Measurements from ENCODE around the gene FADD. TPM values are rescaled to one million over a fixed set of nuclear protein-coding genes. Genes with fewer than 3 reads are reported as not detected.

The FADD gene
- total RNA-seq, 4 donors from 2014 or later, result 20.9 to 26.5 (median 23.5) TPM

DNA sequence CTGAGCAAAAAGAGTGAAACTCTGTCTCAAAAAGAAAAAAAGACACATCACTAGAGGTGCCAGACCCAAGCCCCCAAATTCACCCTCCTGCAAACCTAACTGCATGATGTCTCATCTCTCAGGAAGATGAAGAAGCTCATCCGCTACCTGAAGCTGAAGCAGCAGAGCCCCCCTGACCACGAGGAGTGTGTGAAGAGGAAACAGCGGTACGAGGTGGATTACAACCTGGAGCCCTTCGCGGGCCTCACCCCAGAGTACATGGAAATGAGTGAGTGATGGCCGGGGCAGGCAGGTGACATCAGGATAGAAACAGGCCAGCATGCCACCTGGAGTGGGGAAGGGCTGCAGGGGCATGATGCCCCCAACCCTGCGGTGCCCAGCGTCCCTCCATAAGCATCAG is 36.0 kb upstream of the FADD start:
- TF ChIP-seq POLR2A (IDR thresholded peaks at IDR 0.05), result no peak
- TF ChIP-seq, protein P1, sequence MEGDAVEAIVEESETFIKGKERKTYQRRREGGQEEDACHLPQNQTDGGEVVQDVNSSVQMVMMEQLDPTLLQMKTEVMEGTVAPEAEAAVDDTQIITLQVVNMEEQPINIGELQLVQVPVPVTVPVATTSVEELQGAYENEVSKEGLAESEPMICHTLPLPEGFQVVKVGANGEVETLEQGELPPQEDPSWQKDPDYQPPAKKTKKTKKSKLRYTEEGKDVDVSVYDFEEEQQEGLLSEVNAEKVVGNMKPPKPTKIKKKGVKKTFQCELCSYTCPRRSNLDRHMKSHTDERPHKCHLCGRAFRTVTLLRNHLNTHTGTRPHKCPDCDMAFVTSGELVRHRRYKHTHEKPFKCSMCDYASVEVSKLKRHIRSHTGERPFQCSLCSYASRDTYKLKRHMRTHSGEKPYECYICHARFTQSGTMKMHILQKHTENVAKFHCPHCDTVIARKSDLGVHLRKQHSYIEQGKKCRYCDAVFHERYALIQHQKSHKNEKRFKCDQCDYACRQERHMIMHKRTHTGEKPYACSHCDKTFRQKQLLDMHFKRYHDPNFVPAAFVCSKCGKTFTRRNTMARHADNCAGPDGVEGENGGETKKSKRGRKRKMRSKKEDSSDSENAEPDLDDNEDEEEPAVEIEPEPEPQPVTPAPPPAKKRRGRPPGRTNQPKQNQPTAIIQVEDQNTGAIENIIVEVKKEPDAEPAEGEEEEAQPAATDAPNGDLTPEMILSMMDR (IDR thresholded peaks at IDR 0.05), result no peak
- H3K4me1 ChIP-seq, result no peaks in the 10 kb centered on the region
- no peaks in the 10 kb centered on the region for H3K9me3 ChIP-seq
- H3K27ac ChIP-seq, result no peak overlapping the region
- DNase-seq, result no peak
- no peaks in the 10 kb centered on the region for H3K36me3 ChIP-seq
- no peak overlapping the region for H3K4me3 ChIP-seq
- H3K27me3 ChIP-seq, result peaks cover 0 to 20% (median 0%) of the 10 kb centered on the region in 4 donors
- intact Hi-C loops (cut with DNase I), result no loop called here
- 76 to 81% methylated on average over 8 to 9 of the region's 9 CpGs for WGBS, 2 donors

DNA sequence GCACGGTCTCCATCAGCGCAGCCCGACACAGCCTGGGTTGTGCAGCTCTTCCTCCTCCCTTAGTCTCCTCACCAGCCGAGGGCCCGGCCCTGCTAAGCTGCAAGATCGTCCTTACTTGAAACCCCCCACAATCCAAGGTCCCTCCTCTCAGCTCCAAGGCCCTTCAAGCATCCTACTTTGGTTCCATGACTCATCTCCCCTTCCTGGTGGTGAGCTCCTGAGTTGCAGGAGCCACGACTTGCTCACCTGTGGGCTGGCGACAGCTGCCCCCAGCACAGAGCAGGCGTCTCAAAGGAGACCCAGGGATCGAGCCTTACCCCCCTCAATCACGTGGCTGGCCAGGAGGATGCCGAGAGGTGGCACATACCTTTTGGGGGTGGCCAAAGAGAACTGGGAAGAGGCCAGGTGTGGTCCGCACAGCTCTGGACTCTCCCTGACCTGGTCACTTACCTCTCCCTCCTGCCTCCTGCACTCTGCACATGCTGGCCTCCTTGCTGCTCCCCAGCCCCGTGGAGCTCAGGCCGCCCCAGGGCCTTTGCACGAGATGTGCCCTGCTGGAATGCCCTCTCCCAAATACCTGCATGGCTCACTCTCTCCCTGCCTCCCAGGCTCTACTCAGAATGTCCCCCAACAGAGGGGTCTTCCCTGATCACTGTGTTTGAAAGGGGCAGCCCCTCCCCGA is 35.2 kb upstream of the FADD start:
- Histone ChIP-seq H3K4me3 (no peak overlapping the region), H3K27ac (no peak overlapping the region), H3K36me3 (no peaks in the 10 kb centered on the region), H3K9me3 (no peaks in the 10 kb centered on the region), H3K27me3 (peaks cover 0 to 14% (median 0%) of the 10 kb centered on the region in 4 donors), H3K4me1 (no peaks in the 10 kb centered on the region)
- intact Hi-C loops (cut with DNase I), result no loop called here
- TF ChIP-seq, protein P1 (IDR thresholded peaks at IDR 0.05), result peak in 1 of 6 experiments; percentile 18
- no peak for TF ChIP-seq POLR2A (IDR thresholded peaks at IDR 0.05)
- 85 to 96% methylated on average over 5 to 6 of the region's 17 CpGs for WGBS, 2 donors
- DNase-seq, result no peak

DNA sequence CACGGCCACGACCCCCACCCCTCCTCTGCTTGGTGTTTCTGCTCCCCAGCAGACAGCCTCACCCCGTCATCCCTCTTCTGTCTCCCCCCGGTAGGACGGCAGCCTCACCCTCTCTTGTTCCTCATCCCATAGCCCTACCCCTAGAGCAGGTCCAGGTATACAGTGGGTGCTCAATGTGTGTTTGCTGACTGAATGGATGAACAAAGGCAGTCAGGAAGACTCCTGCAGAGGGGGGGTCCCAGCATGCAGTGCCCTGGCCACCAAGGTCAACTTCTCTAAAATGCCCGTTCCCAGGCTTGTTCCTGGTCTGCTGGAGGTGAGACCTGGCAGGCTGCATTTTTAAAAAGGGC is 34.7 kb upstream of the FADD start:
- intact Hi-C loops (cut with DNase I), result no loop called here
- Histone ChIP-seq H3K27me3 (peaks cover 0 to 13% (median 0%) of the 10 kb centered on the region in 4 donors), H3K4me3 (no peak overlapping the region), H3K36me3 (no peaks in the 10 kb centered on the region), H3K4me1 (no peaks in the 10 kb centered on the region), H3K9me3 (no peaks in the 10 kb centered on the region), H3K27ac (no peak overlapping the region)
- TF ChIP-seq, protein P1 (IDR thresholded peaks at IDR 0.05), result no peak
- TF ChIP-seq POLR2A (IDR thresholded peaks at IDR 0.05), result no peak
- no peak for DNase-seq
- WGBS, 2 donors, result 84 to 100% methylated on average over 2 to 5 of the region's 6 CpGs

DNA sequence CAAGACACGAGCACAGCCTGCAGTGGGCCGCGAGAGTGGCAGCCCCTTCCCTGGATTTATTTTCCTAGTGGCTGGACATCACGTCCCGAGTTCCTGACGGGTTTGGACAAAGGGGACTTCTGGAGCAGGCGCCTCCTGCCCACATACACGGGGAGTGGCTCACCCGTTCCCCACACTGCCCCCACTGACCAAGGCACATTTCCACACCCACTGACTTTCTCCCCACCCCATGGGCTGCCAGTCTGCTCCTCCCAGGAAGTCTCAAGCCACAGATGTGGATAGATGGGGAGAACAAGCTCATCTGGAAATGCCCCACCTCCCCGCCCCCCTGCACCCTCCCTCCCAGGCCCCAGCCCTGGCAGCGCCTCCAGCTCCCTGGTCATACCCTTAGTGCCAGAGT is 34.0 kb upstream of the FADD start:
- Histone ChIP-seq H3K27me3 (peaks cover 0 to 13% (median 0%) of the 10 kb centered on the region in 4 donors), H3K36me3 (no peaks in the 10 kb centered on the region), H3K4me1 (no peaks in the 10 kb centered on the region), H3K9me3 (no peaks in the 10 kb centered on the region), H3K27ac (no peak overlapping the region), H3K4me3 (no peak overlapping the region)
- intact Hi-C loops (cut with DNase I), result no loop called here
- TF ChIP-seq, protein P1 (IDR thresholded peaks at IDR 0.05), result no peak
- TF ChIP-seq POLR2A (IDR thresholded peaks at IDR 0.05), result no peak
- 40 to 70% methylated on average over 3 to 9 of the region's 11 CpGs for WGBS, 2 donors
- DNase-seq, result no peak

DNA sequence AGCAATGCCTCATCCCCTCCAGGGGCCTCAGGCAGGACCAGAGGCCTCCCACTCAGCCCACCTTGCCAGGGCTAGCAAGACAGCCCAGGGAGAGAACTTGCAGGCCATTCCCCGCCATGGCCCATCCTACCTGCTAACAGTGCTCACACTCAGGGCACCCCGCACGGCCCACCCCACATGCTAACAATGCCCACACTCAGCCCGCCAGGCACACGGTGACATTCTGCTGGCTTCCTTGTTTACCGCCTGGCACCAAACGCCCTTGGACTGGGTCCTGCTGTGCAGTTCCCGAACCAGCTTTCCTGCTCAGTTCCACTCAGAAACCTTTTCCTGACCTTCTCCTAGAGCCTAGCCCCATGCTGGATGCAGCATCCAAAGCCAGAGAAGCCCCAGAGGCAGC is 33.5 kb upstream of the FADD start:
- WGBS, 2 donors, result 82 to 83% methylated on average over 1 to 8 of the region's 8 CpGs

More for the DNA sequence above, 33.5 kb upstream of the FADD start:
- Histone ChIP-seq H3K27ac (no peak overlapping the region), H3K4me1 (no peaks in the 10 kb centered on the region), H3K4me3 (no peak overlapping the region), H3K36me3 (no peaks in the 10 kb centered on the region), H3K9me3 (no peaks in the 10 kb centered on the region), H3K27me3 (peaks cover 0 to 13% (median 0%) of the 10 kb centered on the region in 4 donors)
- intact Hi-C loops (cut with DNase I), result no loop called here
- TF ChIP-seq, protein P1 (IDR thresholded peaks at IDR 0.05), result no peak
- no peak for TF ChIP-seq POLR2A (IDR thresholded peaks at IDR 0.05)
- no peak for DNase-seq

Data from esophagus squamous epithelium (tissue), 5 donors.